NCI-H2196 treated with DMSO at 0.1 percent for 48 hours (cell line): Measurements from ENCODE around the gene ALOX15.
"Not testable (repeated sequence)": the region's sequence is repeated elsewhere in the genome, so short reads cannot be mapped to it uniquely, and the experiment has no call there.

Experiments used
- DNase-seq: peaks from one replicate; lab custom pipeline; 2025; ENCODE audit not compliant: unreplicated experiment; lab: John Stamatoyannopoulos, UW

Gene ALOX15

GRCh38 chr17:4594931-4595684 lies 46.4 kb downstream of the ALOX15 start:
- DNase-seq, result no peak

DNA sequence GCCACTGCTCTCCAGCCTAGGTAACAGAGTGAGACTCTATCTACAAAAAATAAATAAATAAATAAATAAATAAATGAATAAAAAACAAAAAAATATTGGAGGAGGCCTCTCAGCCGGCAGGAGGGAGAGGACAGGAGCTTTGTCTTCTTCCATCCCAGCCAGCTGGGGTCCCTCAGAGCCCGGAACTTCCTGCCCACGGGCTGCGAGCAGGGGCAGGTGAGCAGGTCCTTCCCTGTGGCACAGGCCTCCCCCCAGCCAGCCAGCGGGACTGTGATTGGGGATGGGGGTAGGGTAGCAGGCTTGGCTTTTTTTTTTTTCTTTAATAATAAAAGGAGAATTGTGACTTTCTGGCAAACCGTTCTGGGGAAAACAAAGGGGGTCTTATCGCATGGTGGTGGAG lies 47.1 kb downstream of the ALOX15 start:
- DNase-seq, result no peak

- no peak for DNase-seq
Observed at GRCh38 chr17:4593021-4593421, 48.5 kb downstream of the ALOX15 start.

DNA sequence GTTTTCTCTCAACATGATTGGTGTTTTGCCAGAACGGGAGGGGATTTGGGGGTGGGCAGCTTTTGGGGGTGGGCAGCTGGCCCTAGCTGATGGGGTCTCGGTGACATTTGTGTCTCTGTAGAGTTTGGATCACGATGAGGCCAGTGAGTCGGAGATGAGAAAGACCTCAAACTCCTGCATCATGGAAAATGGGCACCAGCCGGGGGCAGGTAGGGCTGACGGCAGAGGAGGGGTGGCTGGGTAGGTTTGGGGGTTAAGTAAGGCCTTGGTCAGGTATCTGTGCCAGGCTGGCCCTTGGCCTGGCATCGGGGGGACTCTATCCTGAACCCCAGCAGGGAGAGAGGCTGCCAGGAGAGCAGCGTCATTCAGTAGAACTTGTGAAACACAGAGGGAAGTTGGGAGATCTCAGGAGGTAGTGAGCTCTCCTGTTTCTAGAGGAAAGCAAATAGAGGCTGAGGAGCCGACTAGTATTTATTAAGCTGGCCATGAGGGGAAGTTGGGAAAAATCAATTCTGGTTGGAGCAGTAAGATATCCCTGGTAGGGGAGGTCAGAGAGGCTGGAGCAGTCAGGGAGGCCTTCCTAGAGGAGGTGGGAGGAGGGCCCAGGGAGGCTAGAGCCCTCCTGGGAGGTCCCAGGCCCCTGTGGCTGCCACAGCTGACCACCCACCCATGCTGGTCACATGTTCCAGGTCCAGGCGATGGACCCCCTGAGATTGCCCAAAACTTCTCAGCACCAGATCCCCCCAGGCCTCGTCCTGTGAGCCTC lies 49.1 kb downstream of the ALOX15 start:
- DNase-seq, result no peak

GRCh38 chr17:4591529-4591928 lies 49.9 kb downstream of the ALOX15 start:
- DNase-seq, result no peak

- no peak for DNase-seq
Observed at GRCh38 chr17:4590981-4591453, 50.5 kb downstream of the ALOX15 start.

- not testable (repeated sequence) for DNase-seq
Observed at GRCh38 chr17:4590042-4590441, 51.4 kb downstream of the ALOX15 start.

DNA sequence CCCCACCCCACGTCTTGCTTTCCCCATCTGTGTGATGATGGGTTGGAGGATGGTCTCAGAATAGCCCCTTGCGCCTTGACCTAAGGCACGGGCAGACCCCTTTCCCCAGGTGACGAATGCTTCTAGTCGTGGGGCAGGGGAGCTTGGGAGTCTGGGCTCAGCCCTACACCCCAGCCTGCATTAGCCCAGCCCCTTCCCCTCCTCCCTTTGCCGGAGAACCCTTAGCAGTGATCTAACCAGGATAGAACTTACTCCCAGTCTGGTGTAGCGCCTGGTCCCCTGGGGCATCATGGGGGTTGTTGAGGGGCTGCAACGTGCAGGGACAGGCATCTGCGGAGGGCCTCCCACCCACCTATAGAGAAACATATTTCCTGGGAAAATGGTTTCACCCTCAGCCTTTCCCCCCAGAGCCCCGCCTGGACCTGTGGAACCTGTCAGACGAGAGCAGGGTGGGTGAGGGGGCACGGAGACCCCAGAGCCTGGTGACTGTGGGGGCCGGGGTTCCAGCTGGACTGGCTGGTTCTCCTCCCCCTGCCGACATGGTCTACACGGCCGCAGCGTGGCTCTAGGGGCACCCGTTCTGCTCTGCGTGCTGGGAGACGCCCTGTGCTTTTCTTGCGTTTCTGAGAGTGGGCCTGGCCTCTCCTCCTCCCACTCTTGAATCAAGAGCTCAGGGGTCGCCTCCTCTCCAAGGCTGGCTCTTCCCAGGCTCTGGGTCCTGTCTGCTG lies 52.4 kb downstream of the ALOX15 start:
- no peak for DNase-seq

- no peak for DNase-seq
Observed at GRCh38 chr17:4588391-4588790, 53.1 kb downstream of the ALOX15 start.

DNA sequence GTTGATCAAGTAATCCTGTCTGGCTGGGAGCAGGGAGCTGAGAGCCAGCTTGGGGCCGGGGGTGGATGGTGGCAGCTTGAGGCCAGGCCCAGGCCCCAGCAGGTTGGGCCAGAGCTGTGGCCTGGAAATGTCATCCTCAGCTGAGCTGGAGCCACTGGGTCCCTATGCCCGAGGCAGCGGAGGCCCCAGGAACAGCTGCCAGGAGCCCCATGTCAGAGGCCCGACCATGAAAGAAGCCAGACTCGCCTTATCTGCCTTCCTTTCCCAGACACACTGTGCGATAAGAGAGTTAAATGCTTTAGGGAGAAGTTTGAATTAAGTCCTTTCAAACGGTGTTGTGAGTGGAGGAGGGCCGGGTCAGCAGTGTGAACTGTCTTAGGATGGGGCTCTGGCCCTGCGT lies 53.7 kb downstream of the ALOX15 start:
- DNase-seq, result no peak

GRCh38 chr17:4587195-4587594 lies 54.3 kb downstream of the ALOX15 start:
- DNase-seq, result no peak

- DNase-seq, result no peak
Observed at GRCh38 chr17:4586043-4586442, 55.4 kb downstream of the ALOX15 start.

DNA sequence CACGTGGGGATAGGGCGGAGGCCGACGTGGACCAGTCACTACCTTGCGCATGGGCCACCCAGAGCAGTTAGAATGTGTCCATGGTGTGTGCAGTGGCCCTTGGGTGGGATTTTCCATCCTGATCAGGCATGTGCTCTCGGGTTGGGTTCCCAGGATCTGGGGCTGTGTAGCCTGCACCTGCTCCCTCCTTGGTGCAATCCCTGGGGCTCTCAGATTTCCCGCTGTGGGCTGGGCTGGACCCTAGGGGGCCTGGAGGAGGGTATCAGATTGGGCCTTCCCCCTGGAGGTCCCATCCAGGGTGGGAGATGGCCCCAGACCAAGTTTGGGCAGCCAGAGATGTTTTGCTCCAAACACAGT lies 55.9 kb downstream of the ALOX15 start:
- no peak for DNase-seq

DNA sequence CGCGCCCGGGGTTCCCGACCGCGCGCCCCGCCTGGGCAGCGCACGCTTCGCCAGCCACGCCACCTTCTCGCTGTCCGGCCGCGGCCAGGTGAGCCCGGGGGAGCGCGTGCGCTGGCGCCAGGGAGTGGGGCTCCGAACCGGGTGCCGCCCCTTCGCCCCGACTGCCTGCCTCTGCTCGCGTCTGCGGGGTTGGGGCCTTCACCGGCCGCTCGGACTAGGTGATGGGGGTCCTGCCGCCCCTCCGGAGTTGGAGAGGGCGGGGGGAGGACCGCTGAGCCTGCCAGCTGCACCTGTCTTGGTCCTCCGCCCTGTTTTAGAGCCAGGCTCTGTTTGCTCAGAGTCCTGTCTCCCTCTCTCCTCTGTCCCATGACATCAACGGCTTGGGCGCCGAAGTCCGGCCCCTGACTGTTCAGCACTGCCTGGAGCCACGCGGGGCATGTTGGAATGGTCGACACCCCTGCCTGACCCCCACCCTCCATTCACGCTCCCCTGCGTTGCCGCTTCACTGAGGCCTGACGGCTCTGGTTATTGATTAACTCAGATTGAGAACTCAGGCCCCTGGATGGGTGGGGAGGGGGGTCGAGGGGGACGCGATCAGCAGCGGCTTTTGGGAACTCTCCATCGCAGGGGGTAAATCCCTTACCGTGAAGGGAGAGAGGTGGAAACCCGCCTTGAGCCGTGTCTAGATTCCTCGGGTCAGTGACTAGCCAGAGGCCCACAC lies 56.4 kb downstream of the ALOX15 start:
- DNase-seq, result no peak

- DNase-seq, result no peak
Observed at GRCh38 chr17:4584101-4584916, 57.2 kb downstream of the ALOX15 start, which contains the start of gene SMTNL2. Gene SMTNL2 (plus strand): TSS chr17:4584529. CDS start chr17:4584606, 77 bp downstream.

- no peak for DNase-seq
Observed at GRCh38 chr17:4583782-4584100, 57.7 kb downstream of the ALOX15 start.

DNA sequence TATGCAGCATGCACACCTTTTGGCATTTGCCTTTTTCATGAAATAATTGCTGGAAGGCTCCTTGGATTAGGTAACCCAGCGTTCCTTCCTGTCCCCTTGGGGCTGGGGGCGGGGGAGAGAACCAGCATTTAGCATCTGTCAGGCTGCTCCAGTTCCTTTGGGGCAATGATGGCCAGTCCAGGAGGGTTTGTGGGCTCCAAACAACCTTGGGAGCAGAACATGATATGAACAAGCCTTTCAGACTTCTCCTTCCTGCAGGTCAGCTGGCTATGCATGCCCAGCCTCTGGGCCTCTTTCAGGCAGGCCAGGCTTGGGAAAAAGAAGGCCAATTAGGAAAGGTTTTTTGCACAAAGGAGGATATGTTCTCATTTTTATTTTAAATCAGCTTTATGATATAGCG lies 58.3 kb downstream of the ALOX15 start:
- DNase-seq, result no peak

GRCh38 chr17:4582691-4583090 lies 58.8 kb downstream of the ALOX15 start:
- DNase-seq, result no peak

DNA sequence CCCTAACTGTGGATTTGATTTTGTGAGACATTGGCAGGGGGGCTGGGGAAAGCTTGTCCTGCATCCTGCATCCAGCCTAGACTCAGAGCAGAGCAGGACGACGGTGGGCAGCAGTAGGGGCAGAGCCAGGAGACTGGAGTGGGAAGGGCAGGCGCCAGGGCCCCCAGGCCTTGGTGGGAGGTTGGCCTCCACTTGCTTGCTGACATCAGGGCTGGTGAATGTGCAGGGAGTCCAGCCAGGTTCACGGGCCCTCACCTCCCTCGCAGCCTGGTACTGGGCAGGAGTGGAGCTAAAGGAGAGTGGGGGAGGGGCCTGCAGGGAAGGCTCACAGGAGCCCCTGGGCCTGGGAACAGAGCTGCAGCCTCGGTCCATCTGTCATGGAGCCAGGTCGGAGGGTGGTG lies 59.4 kb downstream of the ALOX15 start:
- no peak for DNase-seq
